Endothelial cell of umbilical vein (primary cell): Measurements from ENCODE around the gene EEF1G. TPM values are rescaled to one million over a fixed set of nuclear protein-coding genes. Genes with fewer than 3 reads are reported as not detected.

Experiments
- BruUV-seq: library from RNA; stranded (reverse); fragments of 400-500 nt; replicated peaks from 2 replicates; lab custom pipeline; 2021; lab: Mats Ljungman, UMichigan
- CTCF ChIA-PET: fragments of 300-600, 350-600 bp; sonication (Branson Sonifier 250); formaldehyde crosslinking; loops from one replicate; lab custom pipeline; 2021; ENCODE audit warnings: antibody characterized with exemption, inconsistent platforms; lab: Charles Lee
- POLR2A ChIA-PET: fragments of 300-600, 350-600 bp; sonication (Branson Sonifier 250); formaldehyde crosslinking; loops from one replicate; lab custom pipeline; 2021; ENCODE audit warnings: antibody characterized with exemption, inconsistent platforms; lab: Charles Lee
- DNase-seq: peaks from one replicate; pipeline ENCODE4 v3.0.0-alpha.2; 2011; ENCODE audit warnings: low read depth, low spot score
- FAIRE-seq: peaks from 2 replicates; lab custom pipeline; 2011; peaks lifted over from hg19 to GRCh38; lab: Jason Lieb, UNC
- H2AFZ ChIP-seq: 2 replicates; pipeline ENCODE4 v1.6.0; 2012; ENCODE audit warnings: low read depth, low read length, control low read depth, inconsistent platforms
- H3K27ac ChIP-seq: 2 replicates; pipeline ENCODE4 v1.5.1; 2011; ENCODE audit warnings: low read depth, mild to moderate bottlenecking, control low read depth, low read length, moderate library complexity; ENCODE audit not compliant: insufficient read depth
- H3K27me3 ChIP-seq, 2 experiments: 2 replicates each; pipeline versions ENCODE4 v1.6.0 to v1.6.1; 2011; ENCODE audit warnings: low read length in 2 of 2, mixed read lengths in 1 of 2; ENCODE audit not compliant: control insufficient read depth in 2 of 2, insufficient read depth in 2 of 2
- H3K36me3 ChIP-seq, 2 experiments: 2 replicates in 1 of 2; 3 replicates in 1 of 2; pipeline ENCODE4 v1.5.1; 2011; ENCODE audit warnings: low read length in 2 of 2, mild to moderate bottlenecking in 1 of 2, moderate library complexity in 1 of 2; ENCODE audit not compliant: control insufficient read depth in 2 of 2, insufficient read depth in 2 of 2; ENCODE audit errors: extremely low read depth in 1 of 2
- H3K4me1 ChIP-seq: 3 replicates; pipeline ENCODE4 v1.5.1; 2011; ENCODE audit warnings: mild to moderate bottlenecking, low read length; ENCODE audit not compliant: control insufficient read depth, insufficient read depth; ENCODE audit errors: extremely low read depth
- H3K4me2 ChIP-seq: 2 replicates; pipeline ENCODE4 v1.6.1; 2011; ENCODE audit warnings: low read length, control low read depth, mixed read lengths; ENCODE audit not compliant: insufficient read depth
- H3K4me3 ChIP-seq, 3 experiments: fragments of 200-600 bp in 1 of 3; sonication (generic), shearing (Covaris generic) in 1 of 3; replicated peaks in 1 of 3; 2 replicates each; pipeline ENCODE4 v1.5.1; 2011 to 2016; ENCODE audit warnings: control low read depth in 3 of 3, low read length in 3 of 3, mild to moderate bottlenecking in 2 of 3, inconsistent platforms in 1 of 3, low read depth in 1 of 3, moderate library complexity in 1 of 3; ENCODE audit not compliant: insufficient read depth in 1 of 3
- H3K79me2 ChIP-seq: 2 replicates; pipeline ENCODE4 v1.6.0; 2012; ENCODE audit warnings: low read length, inconsistent platforms; ENCODE audit not compliant: control insufficient read depth, insufficient read depth
- H3K9ac ChIP-seq: replicated peaks from 2 replicates; pipeline ENCODE3; 2011; ENCODE audit warnings: low read length, control low read depth; ENCODE audit not compliant: insufficient read depth; ENCODE audit errors: extremely low read depth
- H3K9me1 ChIP-seq: replicated peaks from 3 replicates; pipeline ENCODE4 v1.6.0; 2011; ENCODE audit warnings: mild to moderate bottlenecking, low read length; ENCODE audit not compliant: control insufficient read depth, insufficient read depth; ENCODE audit errors: extremely low read depth
- H3K9me3 ChIP-seq: replicated peaks from 2 replicates; pipeline ENCODE4 v1.5.1; 2012; ENCODE audit warnings: low read length, inconsistent platforms; ENCODE audit not compliant: control insufficient read depth, insufficient read depth
- H4K20me1 ChIP-seq: replicated peaks from 2 replicates; pipeline ENCODE3; 2011; ENCODE audit warnings: mild to moderate bottlenecking, low read length; ENCODE audit not compliant: control insufficient read depth, insufficient read depth; ENCODE audit errors: extremely low read depth
- CTCF ChIP-seq, 2 donors: IDR thresholded peaks; 1 replicate in 1 of 2; 2 replicates in 1 of 2; pipeline ENCODE4 v1.5.1; 2011; ENCODE audit warnings: low read length in 2 of 2, mild to moderate bottlenecking in 2 of 2, moderate library complexity in 2 of 2, control low read depth in 1 of 2, inconsistent platforms in 1 of 2, low read depth in 1 of 2; ENCODE audit not compliant: insufficient read depth in 1 of 2; ENCODE audit errors: extremely low read depth in 1 of 2
- MYC ChIP-seq: IDR thresholded peaks from one replicate; pipeline ENCODE4 v1.6.1; 2011; ENCODE audit warnings: mild to moderate bottlenecking, low read depth, low read length
- POLR2A ChIP-seq: IDR thresholded peaks from 2 replicates; pipeline ENCODE4 v1.6.1; 2012; ENCODE audit warnings: low read depth, mild to moderate bottlenecking, control low read depth, low read length
- POLR2AphosphoS5 ChIP-seq: IDR thresholded peaks from 2 replicates; pipeline ENCODE4 v1.6.1; 2012; ENCODE audit warnings: low read depth, mild to moderate bottlenecking, control low read depth, low read length, moderate library complexity; ENCODE audit not compliant: insufficient read depth
- dilution Hi-C: fragments of 300-500 bp; cut with MboI; formaldehyde crosslinking; loops from one replicate; pipeline ENCODE4 v1.15.0; 2019; ENCODE audit warnings: low sequenced_read_pairs; ENCODE audit not compliant: extremely low pct_ligation_motif_present
- intact Hi-C: fragments of 100-400 bp; cut with micrococcal nuclease; formaldehyde crosslinking; loops from one replicate; pipeline ENCODE4 v1.10.0; 2022
- polyA plus RNA-seq, 4 experiments: library from polyadenylated mRNA; depleted of rRNA in 3 of 4; stranded (reverse) in 3 of 4; unstranded in 1 of 4; fragments of >200 nt; gene quantifications; 2 replicates each; pipeline versions ENCODE4 v1.2.1 to v1.2.3, GENCODE V29; 2011 to 2012; ENCODE audit warnings: missing spikeins in 1 of 4
- total RNA-seq: library from RNA; stranded (reverse); gene quantifications from 2 replicates; pipeline ENCODE4 v1.2.3, GENCODE V29; 2021

Gene EEF1G
- total and polyA plus RNA-seq, 2 donors (not counting 3 experiments of a cell fraction or from before 2014, with no cell fraction given): 1,341 to 2,133 TPM

- no peak overlapping the region for H3K4me2 ChIP-seq
- H2AFZ ChIP-seq: no peak overlapping the region
- peaks cover 18% of the 10 kb centered on the region for H3K4me1 ChIP-seq
- peaks cover 29% of the 10 kb centered on the region for H3K79me2 ChIP-seq
- ChIA-PET CTCF (interaction anchor here (1.2 to 4.5 kb wide), 9 partner anchors 7 to 199 kb away, joined by 3 to 52 read pairs (median 20); partner anchors contain the start of genes EML3, MTA2 and ROM1), POLR2A (interaction anchor here (3.7 kb wide), 1 partner anchor 18 kb away, joined by 75 read pairs; the partner anchor contains the start of gene EEF1G)
- H3K9ac ChIP-seq: no peak overlapping the region
- FAIRE-seq (peak; percentile 89), DNase-seq (peak; percentile 73)
- no peaks in the 10 kb centered on the region for H3K27me3 ChIP-seq
- no peak overlapping the region for H3K27ac ChIP-seq
- H3K4me3 ChIP-seq: no peak overlapping the region
- H3K9me3 ChIP-seq: no peaks in the 10 kb centered on the region
- no TSS peak for BruUV-seq
- no peaks in the 10 kb centered on the region for H3K9me1 ChIP-seq
- H4K20me1 ChIP-seq: no peaks in the 10 kb centered on the region
- TF ChIP-seq POLR2AphosphoS5 (peak; percentile 20), MYC (no peak), CTCF (IDR thresholded peaks at IDR 0.05; ENCODE audit: extremely low read depth in 1 of 2, insufficient read depth in 1 of 2, low read depth in 1 of 2, low read length in 2 of 2) (peak; percentile 54 to 78), POLR2A (peak; percentile 13)
- H3K36me3 ChIP-seq: peaks cover 37 to 45% of the 10 kb centered on the region in 2 experiments
- dilution Hi-C loops: no loop called here
- intact Hi-C loops: loop anchor here (1.0 to 5.0 kb wide), 2 partner anchors 101 to 249 kb away; no protein-coding TSS in a partner anchor
Measured at GRCh38 chr11:62593434-62594044, 19.8 kb upstream of the EEF1G start.
